ENCODE measurements around the gene FES. TPM values are rescaled to one million over a fixed set of nuclear protein-coding genes. Genes with fewer than 3 reads are reported as not detected.
A peak's percentile ranks its signal among the peaks of the same experiment; 100 is the strongest.

The FES gene
- total RNA-seq (10 to 100 TPM; 28.0 to 35.5 (median 30.4) TPM), polyA plus RNA-seq (10 to 100 TPM in 1 of 3 donors, 1 to 10 TPM in 2; 4.9 to 17.6 (median 7.2) TPM)

GRCh38 chr15:90883976-90884718, at the start of gene FES:
Gene FES, plus strand, starts transcription at chr15:90884504. Its CDS starts 542 bp downstream, at chr15:90885046.
- 7 to 10% methylated on average over 58 of the region's 58 CpGs for WGBS, 2 donors

GRCh38 chr15:90834626-90835025, 49.7 kb upstream of the FES start:
- no peak overlapping the region for H3K27ac ChIP-seq
- no peak for DNase-seq
- 70 to 83% methylated on average over 5 of the region's 5 CpGs for WGBS, 2 donors
- H3K9me3 ChIP-seq: no peaks in the 10 kb centered on the region
- intact Hi-C loops (cut with DNase I): no loop called here
- H3K4me1 ChIP-seq: no peaks in the 10 kb centered on the region
- H3K4me3 ChIP-seq: no peak overlapping the region
- no peaks in the 10 kb centered on the region for H3K36me3 ChIP-seq
- TF ChIP-seq POLR2AphosphoS5 (IDR thresholded peaks at IDR 0.05) (no peak), EP300 (IDR thresholded peaks at IDR 0.05) (no peak), POLR2A (IDR thresholded peaks at IDR 0.05) (no peak)
- H3K27me3 ChIP-seq: no peaks in the 10 kb centered on the region

More at GRCh38 chr15:90883976-90884718, at the start of gene FES:
- Histone ChIP-seq H3K9me3 (no peaks in the 10 kb centered on the region), H3K27ac (peak within 1 kb of the TSS; percentile 87 to 92 (median 90)), H3K4me3 (peak within 1 kb of the TSS; percentile 36 to 71 (median 54)), H3K4me1 (peaks cover 0 to 41% (median 35%) of the 10 kb centered on the region in 4 donors), H3K27me3 (no peaks in the 10 kb centered on the region), H3K36me3 (peaks cover 18 to 44% (median 31%) of the 10 kb centered on the region in 4 donors)
- DNase-seq: peak; percentile 86
- TF ChIP-seq POLR2AphosphoS5 (IDR thresholded peaks at IDR 0.05) (peak; percentile 26 to 64 (median 61)), POLR2A (IDR thresholded peaks at IDR 0.05) (no peak)
- intact Hi-C loops (cut with DNase I): loop anchor here (2.0 to 10.0 kb wide), 3 partner anchors 167 to 569 kb away; partner anchors contain the start of gene BLM

- Histone ChIP-seq H3K4me3 (no peak overlapping the region), H3K4me1 (no peaks in the 10 kb centered on the region), H3K36me3 (no peaks in the 10 kb centered on the region), H3K27me3 (no peaks in the 10 kb centered on the region), H3K27ac (no peak overlapping the region), H3K9me3 (no peaks in the 10 kb centered on the region)
- no peak for DNase-seq
- 71 to 73% methylated on average over 7 of the region's 7 CpGs for WGBS, 2 donors
- intact Hi-C loops (cut with DNase I): no loop called here
- TF ChIP-seq, protein P1, sequence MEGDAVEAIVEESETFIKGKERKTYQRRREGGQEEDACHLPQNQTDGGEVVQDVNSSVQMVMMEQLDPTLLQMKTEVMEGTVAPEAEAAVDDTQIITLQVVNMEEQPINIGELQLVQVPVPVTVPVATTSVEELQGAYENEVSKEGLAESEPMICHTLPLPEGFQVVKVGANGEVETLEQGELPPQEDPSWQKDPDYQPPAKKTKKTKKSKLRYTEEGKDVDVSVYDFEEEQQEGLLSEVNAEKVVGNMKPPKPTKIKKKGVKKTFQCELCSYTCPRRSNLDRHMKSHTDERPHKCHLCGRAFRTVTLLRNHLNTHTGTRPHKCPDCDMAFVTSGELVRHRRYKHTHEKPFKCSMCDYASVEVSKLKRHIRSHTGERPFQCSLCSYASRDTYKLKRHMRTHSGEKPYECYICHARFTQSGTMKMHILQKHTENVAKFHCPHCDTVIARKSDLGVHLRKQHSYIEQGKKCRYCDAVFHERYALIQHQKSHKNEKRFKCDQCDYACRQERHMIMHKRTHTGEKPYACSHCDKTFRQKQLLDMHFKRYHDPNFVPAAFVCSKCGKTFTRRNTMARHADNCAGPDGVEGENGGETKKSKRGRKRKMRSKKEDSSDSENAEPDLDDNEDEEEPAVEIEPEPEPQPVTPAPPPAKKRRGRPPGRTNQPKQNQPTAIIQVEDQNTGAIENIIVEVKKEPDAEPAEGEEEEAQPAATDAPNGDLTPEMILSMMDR (IDR thresholded peaks at IDR 0.05): no peak
- TF ChIP-seq POLR2AphosphoS5 (IDR thresholded peaks at IDR 0.05) (no peak), EP300 (IDR thresholded peaks at IDR 0.05) (no peak), POLR2A (IDR thresholded peaks at IDR 0.05) (no peak)
These were observed 47.9 kb upstream of the FES start for GRCh38 chr15:90836296-90836871.

DNA sequence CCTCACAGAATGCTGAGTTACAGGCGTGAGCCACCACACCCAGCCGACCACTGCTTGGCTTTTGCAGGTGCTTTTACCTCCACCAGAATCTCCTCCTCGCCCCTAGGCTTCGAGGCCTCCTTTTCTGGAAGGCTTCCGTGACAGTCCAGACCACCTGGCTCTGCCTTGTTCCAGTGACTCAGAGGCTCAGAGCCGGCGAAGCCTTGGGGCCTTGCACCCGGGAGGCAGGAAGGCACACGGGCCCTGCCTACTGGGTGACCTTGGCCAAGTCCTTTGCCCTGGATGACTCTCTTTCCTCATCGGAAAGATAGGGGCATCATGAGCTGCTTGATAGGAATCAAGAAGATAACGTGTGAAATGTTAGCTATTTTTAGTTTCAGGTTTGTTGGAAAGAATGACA, 47.2 kb upstream of the FES start:
- intact Hi-C loops (cut with DNase I): no loop called here
- Histone ChIP-seq H3K36me3 (no peaks in the 10 kb centered on the region), H3K27me3 (no peaks in the 10 kb centered on the region), H3K9me3 (no peaks in the 10 kb centered on the region), H3K27ac (no peak overlapping the region), H3K4me1 (no peaks in the 10 kb centered on the region), H3K4me3 (no peak overlapping the region)
- no peak for DNase-seq
- 72 to 87% methylated on average over 11 of the region's 11 CpGs for WGBS, 2 donors
- TF ChIP-seq POLR2A (IDR thresholded peaks at IDR 0.05): no peak
- TF ChIP-seq, protein P1 (IDR thresholded peaks at IDR 0.05): no peak
- TF ChIP-seq EP300 (IDR thresholded peaks at IDR 0.05): no peak

GRCh38 chr15:90838139-90838538, 46.2 kb upstream of the FES start:
- no peaks in the 10 kb centered on the region for H3K4me1 ChIP-seq
- intact Hi-C loops (cut with DNase I): no loop called here
- TF ChIP-seq POLR2A (IDR thresholded peaks at IDR 0.05) (no peak), POLR2AphosphoS5 (IDR thresholded peaks at IDR 0.05) (no peak), EP300 (IDR thresholded peaks at IDR 0.05) (no peak)
- TF ChIP-seq, protein P1 (IDR thresholded peaks at IDR 0.05): no peak
- no peak overlapping the region for H3K27ac ChIP-seq
- H3K36me3 ChIP-seq: no peaks in the 10 kb centered on the region
- WGBS, 2 donors: 38 to 57% methylated on average over 15 of the region's 15 CpGs
- DNase-seq: no peak
- no peaks in the 10 kb centered on the region for H3K27me3 ChIP-seq
- H3K9me3 ChIP-seq: no peaks in the 10 kb centered on the region
- no peak overlapping the region for H3K4me3 ChIP-seq
